G401 (cell line): Measurements from ENCODE around the gene GNMT. TPM values are rescaled to one million over a fixed set of nuclear protein-coding genes. Genes with fewer than 3 reads are reported as not detected.
"Not testable (repeated sequence)": the region's sequence is repeated elsewhere in the genome, so short reads cannot be mapped to it uniquely, and the experiment has no call there.

Source experiments
- DNase-seq: peaks from one replicate; pipeline ENCODE4 v3.0.0-alpha.2; 2015; ENCODE audit warnings: low spot score
- in situ Hi-C: cut with HindIII; loops from 2 replicates; pipeline ENCODE4 v1.10.0; 2016; ENCODE audit warnings: low sequenced_read_pairs, mixed read lengths
- total RNA-seq: library from RNA; depleted of rRNA; stranded (reverse); fragments of >200 nt; shearing (Covaris generic); gene quantifications from 2 replicates; pipeline ENCODE4 v1.2.3, GENCODE V29; 2014

GNMT gene
- total RNA-seq, 1 experiment from 2014 or later = 0.75 TPM

- in situ Hi-C loops = no loop called here
- no peak for DNase-seq
Observed at GRCh38 chr6:42939810-42940167, 20.8 kb upstream of the GNMT start.

- in situ Hi-C loops = no loop called here
- no peak for DNase-seq
Observed at GRCh38 chr6:42940493-42941045, 20.0 kb upstream of the GNMT start.

- in situ Hi-C loops, DNase-seq: not testable (repeated sequence)
Observed at GRCh38 chr6:42941356-42941755, 19.2 kb upstream of the GNMT start.

- no peak for DNase-seq
- in situ Hi-C loops = no loop called here
Observed at GRCh38 chr6:42942444-42942843, 18.1 kb upstream of the GNMT start.

- in situ Hi-C loops = no loop called here
- DNase-seq = no peak
Observed at GRCh38 chr6:42947950-42948349, 12.6 kb upstream of the GNMT start.

GRCh38 chr6:42952389-42952788 is 8.2 kb upstream of the GNMT start:
- no peak for DNase-seq
- in situ Hi-C loops = no loop called here

GRCh38 chr6:42954405-42954804 is 6.1 kb upstream of the GNMT start:
- DNase-seq, in situ Hi-C loops: not testable (repeated sequence)

GRCh38 chr6:42958125-42958524 is 2.4 kb upstream of the GNMT start:
- in situ Hi-C loops = no loop called here

GRCh38 chr6:42959917-42960242 is 674 bp upstream of the GNMT start:
- DNase-seq = no peak
- in situ Hi-C loops = no loop called here

More at GRCh38 chr6:42958125-42958524, 2.4 kb upstream of the GNMT start:
- no peak for DNase-seq

GRCh38 chr6:42961020-42961470 is 491 bp downstream of the GNMT start:
- in situ Hi-C loops = no loop called here
- DNase-seq = no peak

- DNase-seq = no peak
- in situ Hi-C loops = no loop called here
Observed at GRCh38 chr6:42962096-42962495, 1.5 kb downstream of the GNMT start.

GRCh38 chr6:42962502-42963178 is 2.1 kb downstream of the GNMT start:
- DNase-seq = no peak
- in situ Hi-C loops = no loop called here

GRCh38 chr6:42963179-42963854 is 2.8 kb downstream of the GNMT start:
- in situ Hi-C loops = no loop called here
- no peak for DNase-seq

GRCh38 chr6:42963855-42964605 is 3.5 kb downstream of the GNMT start:
- in situ Hi-C loops = no loop called here
- DNase-seq = peak; percentile 42

- DNase-seq = no peak
- in situ Hi-C loops = no loop called here
Observed at GRCh38 chr6:42966571-42966970, 6.0 kb downstream of the GNMT start.

- DNase-seq = no peak
- in situ Hi-C loops = no loop called here
Observed at GRCh38 chr6:42967228-42967627, 6.7 kb downstream of the GNMT start.

- DNase-seq = no peak
- in situ Hi-C loops = no loop called here
Observed at GRCh38 chr6:42968126-42968701, 7.7 kb downstream of the GNMT start.

- no peak for DNase-seq
- in situ Hi-C loops = no loop called here
Observed at GRCh38 chr6:42968783-42969182, 8.2 kb downstream of the GNMT start.

GRCh38 chr6:42969431-42969830 is 8.9 kb downstream of the GNMT start:
- in situ Hi-C loops = no loop called here
- DNase-seq = no peak

- DNase-seq = no peak
- in situ Hi-C loops = no loop called here
Observed at GRCh38 chr6:42969934-42970333, 9.4 kb downstream of the GNMT start.
